ENCODE data around the gene SPOCK1. TPM values are rescaled to one million over a fixed set of nuclear protein-coding genes. Genes with fewer than 3 reads are reported as not detected.

SPOCK1 gene
- polyA plus RNA-seq, 2 donors: 0.86 to 0.88 TPM

Other genes starting within 250 kb of the SPOCK1 start
- gene KLHL3, start 236.8 kb upstream of the SPOCK1 start, polyA plus RNA-seq: 1 to 10 TPM in 1 of 2 donors, under 1 TPM in 1; 0.95 to 1.9 TPM

Measured in esophagus (tissue), 2 donors.